Endodermal cell (in vitro differentiated cells): Measurements from ENCODE around the gene SMAD2. TPM values are rescaled to one million over a fixed set of nuclear protein-coding genes. Genes with fewer than 3 reads are reported as not detected.

Experiments
- DNase-seq: peaks from one replicate; pipeline ENCODE4 v3.0.0-alpha.2; 2017
- H3K27ac ChIP-seq: 2 replicates; pipeline ENCODE4 v1.5.1; 2013; ENCODE audit warnings: mild to moderate bottlenecking, low read depth, low read length, moderate library complexity
- H3K27me3 ChIP-seq: 2 replicates; pipeline ENCODE4 v1.6.1; 2013; ENCODE audit warnings: mild to moderate bottlenecking, low read length, moderate library complexity; ENCODE audit not compliant: insufficient read depth, control insufficient read depth, poor library complexity, severe bottlenecking
- H3K36me3 ChIP-seq: 2 replicates; pipeline ENCODE4 v1.7.0; 2013; ENCODE audit warnings: mild to moderate bottlenecking, low read length, moderate library complexity; ENCODE audit not compliant: control insufficient read depth, insufficient read depth
- H3K4me1 ChIP-seq: one replicate; pipeline ENCODE4 v1.7.0; 2013; ENCODE audit warnings: low read length; ENCODE audit not compliant: control insufficient read depth, insufficient read depth
- H3K4me3 ChIP-seq: 2 replicates; pipeline ENCODE4 v1.5.1; 2013; ENCODE audit warnings: mild to moderate bottlenecking, low read length, moderate library complexity
- H3K9ac ChIP-seq: 2 replicates; pipeline ENCODE4 v1.6.1; 2013; ENCODE audit warnings: mild to moderate bottlenecking, low read length, moderate library complexity; ENCODE audit not compliant: poor library complexity, severe bottlenecking; ENCODE audit errors: extremely low read depth
- H3K9me3 ChIP-seq: 2 replicates; pipeline ENCODE4 v1.6.1; 2013; ENCODE audit warnings: mild to moderate bottlenecking, low read length, moderate library complexity; ENCODE audit not compliant: control insufficient read depth
- H3K27ac Mint-ChIP-seq: 2 replicates; pipeline ENCODE4 v1.8.0; 2020; ENCODE audit warnings: mixed read lengths
- H3K27me3 Mint-ChIP-seq: 2 replicates; pipeline ENCODE4 v1.8.0; 2021; ENCODE audit warnings: mild to moderate bottlenecking, mixed read lengths; ENCODE audit not compliant: insufficient read depth
- H3K36me3 Mint-ChIP-seq: 2 replicates; pipeline ENCODE4 v1.8.0; 2020; ENCODE audit warnings: low read depth, mixed read lengths
- H3K4me1 Mint-ChIP-seq: 2 replicates; pipeline ENCODE4 v1.8.0; 2020; ENCODE audit warnings: mixed read lengths
- H3K4me3 Mint-ChIP-seq: 2 replicates; pipeline ENCODE4 v1.8.0; 2020; ENCODE audit warnings: mild to moderate bottlenecking, moderate library complexity, mixed read lengths
- H3K9me3 Mint-ChIP-seq: 2 replicates; pipeline ENCODE4 v1.8.0; 2020; ENCODE audit warnings: mild to moderate bottlenecking, mixed read lengths
- WGBS, 2 experiments: methylation state at CpG; one replicate each; pipeline versions ENCODE4 v1.1.5 to v1.1.7; 2013; ENCODE audit warnings: missing lambda C conversion rate in 2 of 2, mixed read lengths in 1 of 2; ENCODE audit not compliant: insufficient coverage in 1 of 2, insufficient read length in 1 of 2; 5-methylcytosine and 5-hydroxymethylcytosine counted together
- total RNA-seq, 2 donors: library from RNA; stranded (reverse); fragmentation: NEBNext Ultra II Directional in 1 of 2; extraction: Animal tissue kit (Norgen Biotek cat#: 25700) in 1 of 2; gene quantifications; 2 replicates in 1 of 2; 3 replicates in 1 of 2; pipeline ENCODE4 v1.2.1, GENCODE V29; 2021
- TF ChIP-seq, protein P1 (sequence below): fragments of 200-600 bp; sonication (generic); conservative IDR thresholded peaks from 2 replicates; pipeline ENCODE4 v1.5.0; 2021; ENCODE audit warnings: antibody characterized with exemption, mild to moderate bottlenecking

Gene SMAD2
- total RNA-seq, 2 donors from 2014 or later, result 156 to 189 TPM

DNA sequence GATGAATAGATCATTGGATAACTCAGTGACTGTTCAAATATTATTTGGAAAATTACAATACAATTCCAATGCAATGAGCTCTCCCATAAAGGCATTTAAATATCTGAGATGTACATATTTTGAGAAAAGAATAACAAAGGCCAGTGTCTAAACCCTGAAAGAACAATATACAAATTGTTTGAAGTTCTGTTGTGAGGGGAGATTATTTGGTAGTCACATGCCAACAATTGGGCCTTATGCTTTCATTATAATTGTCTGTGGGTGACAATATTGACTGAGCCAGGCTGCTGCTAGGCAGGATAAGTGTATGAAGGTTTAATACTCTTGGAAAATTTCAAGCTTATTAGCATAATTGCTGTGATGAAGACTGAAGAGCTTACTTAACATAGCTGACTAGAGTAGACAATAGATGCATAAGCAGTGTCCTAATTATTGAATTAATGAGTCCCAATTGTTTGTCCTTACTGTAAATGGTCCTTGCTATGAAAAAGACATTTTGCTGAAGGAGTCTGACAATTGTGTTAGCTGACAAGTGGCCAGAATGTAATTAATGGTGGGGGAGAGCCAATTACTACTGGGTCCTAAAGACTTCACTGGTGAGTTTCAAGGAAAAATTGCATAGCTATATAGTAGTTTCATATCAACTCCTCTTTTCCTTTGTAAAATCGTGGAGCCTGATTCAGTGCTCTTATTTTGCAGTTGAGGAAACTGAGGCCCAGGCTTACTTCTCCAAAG lies 5.0 kb upstream of the SMAD2 start:
- TF ChIP-seq, protein P1, sequence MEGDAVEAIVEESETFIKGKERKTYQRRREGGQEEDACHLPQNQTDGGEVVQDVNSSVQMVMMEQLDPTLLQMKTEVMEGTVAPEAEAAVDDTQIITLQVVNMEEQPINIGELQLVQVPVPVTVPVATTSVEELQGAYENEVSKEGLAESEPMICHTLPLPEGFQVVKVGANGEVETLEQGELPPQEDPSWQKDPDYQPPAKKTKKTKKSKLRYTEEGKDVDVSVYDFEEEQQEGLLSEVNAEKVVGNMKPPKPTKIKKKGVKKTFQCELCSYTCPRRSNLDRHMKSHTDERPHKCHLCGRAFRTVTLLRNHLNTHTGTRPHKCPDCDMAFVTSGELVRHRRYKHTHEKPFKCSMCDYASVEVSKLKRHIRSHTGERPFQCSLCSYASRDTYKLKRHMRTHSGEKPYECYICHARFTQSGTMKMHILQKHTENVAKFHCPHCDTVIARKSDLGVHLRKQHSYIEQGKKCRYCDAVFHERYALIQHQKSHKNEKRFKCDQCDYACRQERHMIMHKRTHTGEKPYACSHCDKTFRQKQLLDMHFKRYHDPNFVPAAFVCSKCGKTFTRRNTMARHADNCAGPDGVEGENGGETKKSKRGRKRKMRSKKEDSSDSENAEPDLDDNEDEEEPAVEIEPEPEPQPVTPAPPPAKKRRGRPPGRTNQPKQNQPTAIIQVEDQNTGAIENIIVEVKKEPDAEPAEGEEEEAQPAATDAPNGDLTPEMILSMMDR, result no peak
- Histone ChIP-seq H3K4me1 (peaks cover 6% of the 10 kb centered on the region), H3K9me3 (no peaks in the 10 kb centered on the region), H3K9ac (no peak overlapping the region), H3K27me3 (no peaks in the 10 kb centered on the region), H3K4me3 (no peak overlapping the region), H3K36me3 (no peaks in the 10 kb centered on the region), H3K27ac (no peak overlapping the region)
- Mint-ChIP-seq H3K27me3 (no peaks in the 10 kb centered on the region), H3K4me3 (no peak overlapping the region), H3K4me1 (peaks cover 19% of the 10 kb centered on the region), H3K9me3 (no peaks in the 10 kb centered on the region), H3K36me3 (no peaks in the 10 kb centered on the region), H3K27ac (no peak overlapping the region)
- WGBS, 2 experiments, result 93 to 100% methylated on average over 1 of the region's 1 CpG
- DNase-seq, result no peak

GRCh38 chr18:47932603-47933002 lies 2.1 kb upstream of the SMAD2 start:
- Mint-ChIP-seq H3K27me3 (no peaks in the 10 kb centered on the region), H3K27ac (no peak overlapping the region), H3K4me1 (peaks cover 29% of the 10 kb centered on the region), H3K36me3 (no peaks in the 10 kb centered on the region), H3K9me3 (no peaks in the 10 kb centered on the region), H3K4me3 (no peak overlapping the region)
- no peaks in the 10 kb centered on the region for H3K36me3 ChIP-seq
- 86 to 100% methylated on average over 3 to 4 of the region's 4 CpGs for WGBS, 2 experiments
- H3K9me3 ChIP-seq, result no peaks in the 10 kb centered on the region
- H3K9ac ChIP-seq, result no peak overlapping the region
- no peaks in the 10 kb centered on the region for H3K27me3 ChIP-seq
- DNase-seq, result no peak
- H3K27ac ChIP-seq, result no peak overlapping the region
- peaks cover 6% of the 10 kb centered on the region for H3K4me1 ChIP-seq
- H3K4me3 ChIP-seq, result no peak overlapping the region
- TF ChIP-seq, protein P1, result peak; percentile 59

DNA sequence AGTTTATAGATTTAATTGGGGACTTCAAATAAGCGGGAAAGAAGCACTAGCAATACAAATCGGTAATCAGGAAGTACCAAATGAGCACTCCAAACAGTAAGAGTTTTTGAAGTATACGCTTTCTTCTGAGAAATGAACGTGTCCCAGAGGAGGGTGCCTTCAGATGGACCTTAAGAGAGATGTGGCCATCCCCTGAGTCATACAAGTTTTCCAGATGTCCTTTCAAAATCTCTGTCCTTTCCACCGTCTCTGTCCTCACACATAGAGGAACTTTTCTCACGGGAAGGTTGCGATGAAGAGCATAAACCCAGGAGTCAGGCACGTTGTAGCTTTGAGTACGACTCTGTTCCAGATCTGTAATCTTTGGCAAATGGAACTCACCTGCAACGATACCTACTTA lies 1.7 kb upstream of the SMAD2 start:
- peaks cover 8% of the 10 kb centered on the region for H3K4me1 ChIP-seq

More for the DNA sequence above, 1.7 kb upstream of the SMAD2 start:
- H3K27ac Mint-ChIP-seq, result peak overlapping the region; percentile 74
- DNase-seq, result no peak
- WGBS, 2 experiments, result 90 to 91% methylated on average over 9 of the region's 10 CpGs
- H3K36me3 ChIP-seq, result no peaks in the 10 kb centered on the region
- no peak overlapping the region for H3K27ac ChIP-seq
- H3K27me3 Mint-ChIP-seq, result no peaks in the 10 kb centered on the region
- H3K9me3 ChIP-seq, result no peaks in the 10 kb centered on the region
- peak overlapping the region; percentile 93 for H3K4me3 Mint-ChIP-seq
- peaks cover 2% of the 10 kb centered on the region for H3K36me3 Mint-ChIP-seq
- H3K9ac ChIP-seq, result peak overlapping the region; percentile 15
- TF ChIP-seq, protein P1, result no peak
- H3K27me3 ChIP-seq, result no peaks in the 10 kb centered on the region
- H3K4me1 Mint-ChIP-seq, result peaks cover 31% of the 10 kb centered on the region
- peak overlapping the region; percentile 75 for H3K4me3 ChIP-seq
- H3K9me3 Mint-ChIP-seq, result no peaks in the 10 kb centered on the region
